ENCODE measurements around the gene SUCLG1.

The SUCLG1 gene

DNA sequence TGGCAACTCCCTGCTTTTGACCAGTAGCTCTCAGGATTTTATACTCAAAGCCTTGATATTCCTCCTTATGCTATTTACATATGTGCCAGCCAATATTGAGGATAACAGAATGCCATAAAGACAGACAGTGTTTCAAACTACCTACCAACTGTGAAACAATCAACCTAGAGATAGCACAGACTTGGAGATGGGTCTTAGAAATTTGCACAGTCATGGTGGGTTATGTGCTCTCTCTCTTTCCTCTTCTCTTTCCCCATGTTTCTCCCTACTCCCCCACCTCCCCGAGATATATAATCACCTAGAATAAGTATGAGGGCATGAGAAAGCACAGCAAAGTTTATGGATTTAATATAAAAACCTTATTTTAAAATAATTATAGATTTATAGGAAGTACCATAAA lies 24.2 kb upstream of the SUCLG1 start:
- H3K9ac ChIP-seq (ENCODE audit: low read length): no peak overlapping the region

GRCh38 chr2:84482603-84483002 lies 23.5 kb upstream of the SUCLG1 start:
- no peak overlapping the region for H2AFZ ChIP-seq (ENCODE audit: low read length)
- no peaks in the 10 kb centered on the region for H3F3A ChIP-seq (ENCODE audit: insufficient read depth, low read length)
- no peaks in the 10 kb centered on the region for H3K9me2 ChIP-seq (ENCODE audit: low read depth, low read length)
- H3K27me3 ChIP-seq (ENCODE audit: insufficient read depth, low read length): no peaks in the 10 kb centered on the region
- no peaks in the 10 kb centered on the region for H3K36me3 ChIP-seq (ENCODE audit: insufficient read depth, low read length)
- no peaks in the 10 kb centered on the region for H4K20me1 ChIP-seq (ENCODE audit: insufficient read depth, low read length)
- H3K9ac ChIP-seq (ENCODE audit: low read length): no peak overlapping the region
- no peak overlapping the region for H3K4me3 ChIP-seq (ENCODE audit: low read depth, low read length, poor library complexity, severe bottlenecking)
- no peaks in the 10 kb centered on the region for H3K79me2 ChIP-seq (ENCODE audit: insufficient read depth, low read length)
- TF ChIP-seq, protein P1, sequence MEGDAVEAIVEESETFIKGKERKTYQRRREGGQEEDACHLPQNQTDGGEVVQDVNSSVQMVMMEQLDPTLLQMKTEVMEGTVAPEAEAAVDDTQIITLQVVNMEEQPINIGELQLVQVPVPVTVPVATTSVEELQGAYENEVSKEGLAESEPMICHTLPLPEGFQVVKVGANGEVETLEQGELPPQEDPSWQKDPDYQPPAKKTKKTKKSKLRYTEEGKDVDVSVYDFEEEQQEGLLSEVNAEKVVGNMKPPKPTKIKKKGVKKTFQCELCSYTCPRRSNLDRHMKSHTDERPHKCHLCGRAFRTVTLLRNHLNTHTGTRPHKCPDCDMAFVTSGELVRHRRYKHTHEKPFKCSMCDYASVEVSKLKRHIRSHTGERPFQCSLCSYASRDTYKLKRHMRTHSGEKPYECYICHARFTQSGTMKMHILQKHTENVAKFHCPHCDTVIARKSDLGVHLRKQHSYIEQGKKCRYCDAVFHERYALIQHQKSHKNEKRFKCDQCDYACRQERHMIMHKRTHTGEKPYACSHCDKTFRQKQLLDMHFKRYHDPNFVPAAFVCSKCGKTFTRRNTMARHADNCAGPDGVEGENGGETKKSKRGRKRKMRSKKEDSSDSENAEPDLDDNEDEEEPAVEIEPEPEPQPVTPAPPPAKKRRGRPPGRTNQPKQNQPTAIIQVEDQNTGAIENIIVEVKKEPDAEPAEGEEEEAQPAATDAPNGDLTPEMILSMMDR (IDR thresholded peaks at IDR 0.05; ENCODE audit: low read length): no peak
- TF ChIP-seq EZH2 (IDR thresholded peaks at IDR 0.05; ENCODE audit: borderline replicate concordance, low read length): no peak
- no peaks in the 10 kb centered on the region for H3K4me1 ChIP-seq (ENCODE audit: insufficient read depth, low read length, severe bottlenecking)
- H3K27ac ChIP-seq (ENCODE audit: low read depth, low read length, poor library complexity, severe bottlenecking): no peak overlapping the region
- no peaks in the 10 kb centered on the region for H3K9me3 ChIP-seq (ENCODE audit: low read length)
- H3K4me2 ChIP-seq (ENCODE audit: low read length): no peak overlapping the region

More for the DNA sequence above, 24.2 kb upstream of the SUCLG1 start:
- H3K27ac ChIP-seq (ENCODE audit: low read depth, low read length, poor library complexity, severe bottlenecking): no peak overlapping the region
- H3F3A ChIP-seq (ENCODE audit: insufficient read depth, low read length): no peaks in the 10 kb centered on the region
- H3K4me1 ChIP-seq (ENCODE audit: insufficient read depth, low read length, severe bottlenecking): no peaks in the 10 kb centered on the region
- no peaks in the 10 kb centered on the region for H3K27me3 ChIP-seq (ENCODE audit: insufficient read depth, low read length)
- no peaks in the 10 kb centered on the region for H3K79me2 ChIP-seq (ENCODE audit: insufficient read depth, low read length)
- H2AFZ ChIP-seq (ENCODE audit: low read length): no peak overlapping the region
- H3K36me3 ChIP-seq (ENCODE audit: insufficient read depth, low read length): no peaks in the 10 kb centered on the region
- no peak overlapping the region for H3K4me2 ChIP-seq (ENCODE audit: low read length)
- H3K4me3 ChIP-seq (ENCODE audit: low read depth, low read length, poor library complexity, severe bottlenecking): no peak overlapping the region
- TF ChIP-seq, protein P1 (IDR thresholded peaks at IDR 0.05; ENCODE audit: low read length): no peak
- TF ChIP-seq EZH2 (IDR thresholded peaks at IDR 0.05; ENCODE audit: borderline replicate concordance, low read length): no peak
- H4K20me1 ChIP-seq (ENCODE audit: insufficient read depth, low read length): no peaks in the 10 kb centered on the region
- H3K9me3 ChIP-seq (ENCODE audit: low read length): no peaks in the 10 kb centered on the region
- H3K9me2 ChIP-seq (ENCODE audit: low read depth, low read length): no peaks in the 10 kb centered on the region

DNA sequence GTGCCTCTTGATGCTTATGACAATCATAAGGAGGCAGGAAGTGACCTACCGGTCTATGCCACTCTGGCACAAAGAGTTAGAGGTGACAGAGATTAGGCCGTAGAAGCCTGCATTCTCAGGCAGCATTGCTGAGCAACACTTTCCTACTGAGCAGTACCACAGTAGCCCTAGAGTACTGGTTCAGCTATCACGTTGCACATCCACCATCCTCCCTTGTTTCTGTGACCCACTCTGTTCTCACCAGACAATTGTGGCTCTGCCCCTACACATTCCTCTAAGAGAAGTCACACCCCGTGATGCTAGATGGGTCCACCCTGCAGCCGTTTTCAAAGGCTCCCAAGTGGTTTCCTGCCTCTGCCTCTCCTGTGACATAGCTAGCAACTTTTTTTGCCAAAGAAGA lies 22.6 kb upstream of the SUCLG1 start:
- Histone ChIP-seq H4K20me1 (ENCODE audit: insufficient read depth, low read length) (no peaks in the 10 kb centered on the region), H3K4me2 (ENCODE audit: low read length) (no peak overlapping the region), H2AFZ (ENCODE audit: low read length) (no peak overlapping the region), H3K79me2 (ENCODE audit: insufficient read depth, low read length) (no peaks in the 10 kb centered on the region), H3F3A (ENCODE audit: insufficient read depth, low read length) (no peaks in the 10 kb centered on the region), H3K9me2 (ENCODE audit: low read depth, low read length) (no peaks in the 10 kb centered on the region), H3K4me3 (ENCODE audit: low read depth, low read length, poor library complexity, severe bottlenecking) (no peak overlapping the region), H3K9ac (ENCODE audit: low read length) (no peak overlapping the region), H3K9me3 (ENCODE audit: low read length) (no peaks in the 10 kb centered on the region), H3K36me3 (ENCODE audit: insufficient read depth, low read length) (no peaks in the 10 kb centered on the region), H3K27me3 (ENCODE audit: insufficient read depth, low read length) (no peaks in the 10 kb centered on the region), H3K4me1 (ENCODE audit: insufficient read depth, low read length, severe bottlenecking) (no peaks in the 10 kb centered on the region), H3K27ac (ENCODE audit: low read depth, low read length, poor library complexity, severe bottlenecking) (no peak overlapping the region)
- TF ChIP-seq, protein P1 (IDR thresholded peaks at IDR 0.05; ENCODE audit: low read length): no peak
- no peak for TF ChIP-seq EZH2 (IDR thresholded peaks at IDR 0.05; ENCODE audit: borderline replicate concordance, low read length)

Data from OCI-LY1 (cell line).